ENCODE measurements around the gene TMC5.

The TMC5 gene

DNA sequence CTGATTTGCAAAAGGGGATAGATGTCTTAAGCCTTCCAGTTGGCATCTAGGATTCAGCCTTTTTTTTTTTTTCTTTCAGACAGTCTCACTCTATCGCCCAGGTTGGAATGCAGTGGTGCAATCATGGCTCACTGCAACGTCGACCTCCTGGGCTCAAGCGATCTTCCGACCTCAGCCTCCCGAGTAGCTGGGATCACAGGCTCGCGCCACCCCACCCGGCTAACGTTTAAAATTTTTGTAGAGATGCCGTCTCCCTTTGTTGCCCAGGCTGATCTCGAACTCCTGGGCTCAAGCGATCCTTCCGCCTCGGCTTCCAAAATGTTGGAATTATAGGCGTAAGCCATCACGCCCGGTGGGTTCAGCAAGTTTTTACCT, 105.5 kb downstream of the TMC5 start:
- DNase-seq (ENCODE audit: low read depth): no peak
- no peak overlapping the region for H3K4me3 ChIP-seq (ENCODE audit: low read length)
- TF ChIP-seq, protein P1, sequence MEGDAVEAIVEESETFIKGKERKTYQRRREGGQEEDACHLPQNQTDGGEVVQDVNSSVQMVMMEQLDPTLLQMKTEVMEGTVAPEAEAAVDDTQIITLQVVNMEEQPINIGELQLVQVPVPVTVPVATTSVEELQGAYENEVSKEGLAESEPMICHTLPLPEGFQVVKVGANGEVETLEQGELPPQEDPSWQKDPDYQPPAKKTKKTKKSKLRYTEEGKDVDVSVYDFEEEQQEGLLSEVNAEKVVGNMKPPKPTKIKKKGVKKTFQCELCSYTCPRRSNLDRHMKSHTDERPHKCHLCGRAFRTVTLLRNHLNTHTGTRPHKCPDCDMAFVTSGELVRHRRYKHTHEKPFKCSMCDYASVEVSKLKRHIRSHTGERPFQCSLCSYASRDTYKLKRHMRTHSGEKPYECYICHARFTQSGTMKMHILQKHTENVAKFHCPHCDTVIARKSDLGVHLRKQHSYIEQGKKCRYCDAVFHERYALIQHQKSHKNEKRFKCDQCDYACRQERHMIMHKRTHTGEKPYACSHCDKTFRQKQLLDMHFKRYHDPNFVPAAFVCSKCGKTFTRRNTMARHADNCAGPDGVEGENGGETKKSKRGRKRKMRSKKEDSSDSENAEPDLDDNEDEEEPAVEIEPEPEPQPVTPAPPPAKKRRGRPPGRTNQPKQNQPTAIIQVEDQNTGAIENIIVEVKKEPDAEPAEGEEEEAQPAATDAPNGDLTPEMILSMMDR (conservative IDR thresholded peaks at IDR 0.05; ENCODE audit: low read length): no peak

DNA sequence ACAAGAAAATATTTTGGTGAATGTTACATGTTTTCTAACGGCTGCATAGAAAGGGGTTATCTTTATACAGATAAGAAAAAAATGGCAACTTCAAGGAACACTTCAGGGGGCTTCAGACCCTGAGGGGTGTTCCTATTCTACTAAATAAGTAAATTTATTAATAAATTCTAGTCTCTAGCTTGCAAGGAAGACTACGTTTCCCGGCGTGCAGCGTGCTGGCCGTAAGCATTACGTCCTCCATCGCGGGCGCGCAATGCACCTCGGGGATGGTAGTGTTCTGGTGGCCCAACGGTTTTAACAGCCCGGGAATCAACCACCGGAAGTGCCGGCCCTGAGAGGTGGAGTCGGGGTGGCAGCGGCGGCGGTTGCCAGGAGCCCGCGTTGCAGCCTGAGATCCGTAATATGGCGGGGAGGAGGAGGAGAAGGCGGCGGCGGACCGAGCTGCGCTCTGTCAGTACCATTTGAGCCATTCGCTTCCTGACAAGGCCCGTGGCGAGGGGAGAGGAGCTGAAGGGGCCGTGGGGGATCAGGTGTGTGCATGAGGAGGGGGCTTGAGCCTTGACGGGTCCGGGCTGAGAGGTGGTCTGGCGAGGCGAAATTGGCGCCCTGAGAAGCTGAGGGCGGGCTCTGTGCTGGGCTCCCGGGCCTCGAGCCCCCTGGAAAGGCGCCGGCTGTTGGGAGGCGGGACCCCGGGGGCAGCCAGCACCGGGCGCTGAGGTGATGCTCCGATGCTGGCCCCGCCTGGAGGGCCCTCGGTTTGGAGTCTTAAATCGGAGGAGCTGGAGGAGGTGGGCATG, 106.1 kb downstream of the TMC5 start, which contains the start of gene CCP110:
Gene CCP110, plus strand, starts transcription at position 384 of the 797 bp plus-strand sequence. CDS start 3,940 bp downstream, outside the sequence.
- H3K4me3 ChIP-seq (ENCODE audit: low read length): peak within 1 kb of the TSS; percentile 97
- DNase-seq (ENCODE audit: low read depth): peak; percentile 94
- TF ChIP-seq, protein P1 (conservative IDR thresholded peaks at IDR 0.05; ENCODE audit: low read length): no peak

DNA sequence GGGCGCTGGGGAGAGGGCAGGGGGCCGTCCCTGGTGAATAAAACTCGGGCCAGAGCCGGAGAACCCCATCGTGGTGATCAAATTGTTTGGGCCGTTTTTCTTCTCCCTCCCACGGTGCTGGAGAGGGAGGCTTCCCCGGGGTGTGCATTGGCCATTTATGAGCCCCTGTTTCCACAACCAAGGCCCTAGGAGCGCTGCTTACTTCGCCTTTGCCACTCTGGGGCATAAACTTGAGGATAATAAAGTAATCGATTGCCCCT, 106.6 kb downstream of the TMC5 start:
- TF ChIP-seq, protein P1 (conservative IDR thresholded peaks at IDR 0.05; ENCODE audit: low read length): no peak

DNA sequence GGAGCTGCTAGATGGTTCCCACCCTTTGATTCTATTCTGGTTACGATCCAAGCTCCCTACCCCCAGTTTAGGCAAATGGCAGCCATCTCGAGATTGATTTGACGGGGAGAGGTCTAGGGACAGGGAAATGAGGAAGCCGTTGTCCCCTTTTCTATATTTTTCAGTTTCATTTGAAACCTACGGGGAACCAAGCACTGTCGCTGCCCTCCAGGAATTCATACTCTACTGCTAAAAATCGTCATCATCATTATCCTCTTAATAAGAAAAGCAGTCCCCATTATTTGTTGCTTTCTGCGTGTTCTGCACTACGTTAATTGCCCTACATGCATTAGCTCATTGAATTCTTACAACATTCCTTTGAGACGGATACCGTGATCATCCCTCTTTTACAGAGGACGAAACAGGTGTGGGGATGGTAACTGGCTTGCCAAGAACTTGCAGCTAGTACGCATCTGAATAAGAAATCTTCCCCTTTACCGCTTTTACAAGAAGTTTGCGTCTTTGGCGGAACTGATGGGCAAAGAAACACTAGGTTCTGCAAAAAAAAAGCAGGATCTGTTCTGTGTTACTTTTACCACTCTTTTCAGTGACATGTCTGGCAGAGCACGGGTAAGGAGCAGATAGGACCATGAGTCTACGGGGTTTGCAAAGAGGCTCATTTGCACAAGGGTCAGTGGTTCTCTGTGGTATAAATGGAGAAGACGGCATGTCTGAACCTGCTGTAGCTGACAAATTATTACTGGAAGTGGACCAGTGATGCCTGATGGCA, 107.1 kb downstream of the TMC5 start:
- H3K4me3 ChIP-seq (ENCODE audit: low read length): peak overlapping the region; percentile 97
- TF ChIP-seq, protein P1 (conservative IDR thresholded peaks at IDR 0.05; ENCODE audit: low read length): no peak
- DNase-seq (ENCODE audit: low read depth): no peak

More for the DNA sequence above, 106.6 kb downstream of the TMC5 start:
- peak overlapping the region; percentile 97 for H3K4me3 ChIP-seq (ENCODE audit: low read length)
- no peak for DNase-seq (ENCODE audit: low read depth)

DNA sequence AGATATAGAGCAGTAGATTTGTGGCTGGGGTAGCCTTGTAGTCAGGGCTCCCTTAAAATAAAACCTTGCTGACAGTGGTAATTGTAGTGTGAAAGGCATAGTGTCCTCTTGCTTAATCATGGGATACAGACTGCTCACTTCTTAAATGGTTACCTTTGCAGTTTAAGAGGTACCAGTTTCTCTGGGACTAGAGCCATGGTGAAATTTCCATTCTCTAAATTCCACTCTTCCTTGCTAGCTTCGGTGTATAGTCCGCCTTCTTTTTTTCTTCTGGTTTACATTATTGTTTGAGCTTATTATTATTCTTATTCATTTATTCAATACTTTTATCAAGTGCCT, 107.7 kb downstream of the TMC5 start:
- no peak for DNase-seq (ENCODE audit: low read depth)
- H3K4me3 ChIP-seq (ENCODE audit: low read length): peak overlapping the region; percentile 97
- TF ChIP-seq, protein P1 (conservative IDR thresholded peaks at IDR 0.05; ENCODE audit: low read length): no peak

DNA sequence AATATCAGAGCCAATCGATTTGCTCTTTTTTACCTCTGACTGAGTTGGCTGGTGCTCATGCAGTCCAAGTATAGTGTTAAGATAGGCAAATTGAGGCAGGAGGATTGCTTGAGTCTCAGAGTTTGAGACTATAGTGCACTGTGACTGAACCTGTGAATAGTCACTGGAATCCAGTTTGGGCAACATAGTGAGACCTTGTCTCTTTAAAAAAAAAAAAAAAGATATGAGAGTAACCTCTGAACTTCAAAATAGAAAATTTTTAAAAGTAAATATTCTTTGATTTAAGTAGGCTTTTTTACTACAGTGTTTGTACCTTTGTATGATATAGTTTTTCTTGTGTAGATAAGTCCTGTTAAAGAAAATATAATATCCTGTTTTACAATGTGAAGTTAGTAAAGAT, 109.5 kb downstream of the TMC5 start:
- DNase-seq (ENCODE audit: low read depth): no peak
- TF ChIP-seq, protein P1 (conservative IDR thresholded peaks at IDR 0.05; ENCODE audit: low read length): no peak
- no peak overlapping the region for H3K4me3 ChIP-seq (ENCODE audit: low read length)

DNA sequence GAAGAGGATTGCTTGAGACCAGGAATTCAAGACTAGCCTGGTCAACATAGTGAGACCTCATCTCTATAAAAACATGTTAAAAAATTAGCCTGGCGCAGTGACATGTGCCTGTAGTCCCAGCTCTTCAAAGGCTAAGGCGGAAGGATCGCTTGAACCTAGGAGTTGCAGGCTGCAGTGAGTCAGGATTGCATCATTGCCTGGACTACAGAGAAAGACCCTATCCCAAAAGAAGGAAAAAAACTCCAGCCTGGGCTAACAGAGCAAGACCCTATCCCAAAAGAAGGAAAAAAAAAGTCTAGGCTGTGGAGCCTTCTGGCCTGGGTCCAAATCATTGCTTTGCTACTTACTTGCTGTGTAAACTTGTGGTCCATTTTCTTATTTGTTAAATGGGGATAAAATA, 111.0 kb downstream of the TMC5 start:
- TF ChIP-seq, protein P1 (conservative IDR thresholded peaks at IDR 0.05; ENCODE audit: low read length): no peak
- no peak overlapping the region for H3K4me3 ChIP-seq (ENCODE audit: low read length)
- DNase-seq (ENCODE audit: low read depth): no peak

Data from AG10803 (cell line).